Fibroblast of skin of scalp (primary cell): ENCODE data around the gene TLR10.

Source experiments
- DNase-seq: peaks from one replicate; pipeline ENCODE4 v3.0.0-alpha.2; 2013

TLR10 gene

DNA sequence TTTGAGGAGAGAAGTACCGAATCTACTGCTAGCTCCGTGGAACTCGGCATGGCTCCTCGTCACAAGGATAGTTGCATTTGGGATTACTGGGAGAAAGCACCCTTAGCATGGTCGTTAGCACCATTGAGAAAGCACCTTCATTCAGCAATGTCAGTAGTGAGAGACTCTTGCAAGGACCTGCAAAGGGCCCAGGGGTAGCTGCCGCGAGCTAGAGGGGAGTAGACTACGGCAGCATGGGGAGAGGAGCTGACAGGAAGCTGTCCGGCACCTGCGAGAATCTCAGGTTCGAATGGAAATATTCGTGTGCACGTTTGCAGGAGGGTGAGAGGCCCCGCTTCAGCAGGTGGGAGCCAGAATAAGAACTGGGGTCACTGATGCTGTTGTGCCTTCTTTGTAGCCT, 20.2 kb downstream of the TLR10 start:
- no peak for DNase-seq

DNA sequence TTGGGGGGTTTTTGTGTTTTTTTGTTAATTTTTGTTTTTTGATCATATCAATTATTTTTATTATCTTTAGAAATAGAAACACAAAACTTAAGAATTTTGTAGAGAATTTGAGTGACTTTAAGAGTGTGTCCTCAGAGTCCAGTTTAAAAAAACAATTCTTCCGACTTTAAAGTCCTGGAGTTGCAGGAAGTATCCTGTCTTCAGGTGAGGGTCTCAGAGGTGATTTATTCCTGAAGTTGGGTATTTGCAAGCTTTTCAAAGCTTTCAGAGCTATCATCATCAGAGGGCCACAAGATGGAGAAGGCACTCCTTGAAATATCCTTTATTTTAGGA, 23.0 kb downstream of the TLR10 start:
- DNase-seq: no peak

GRCh38 chr4:38759113-38759789, 23.5 kb downstream of the TLR10 start:
- DNase-seq: peak; percentile 72

GRCh38 chr4:38757945-38758600, 24.7 kb downstream of the TLR10 start:
- no peak for DNase-seq

DNA sequence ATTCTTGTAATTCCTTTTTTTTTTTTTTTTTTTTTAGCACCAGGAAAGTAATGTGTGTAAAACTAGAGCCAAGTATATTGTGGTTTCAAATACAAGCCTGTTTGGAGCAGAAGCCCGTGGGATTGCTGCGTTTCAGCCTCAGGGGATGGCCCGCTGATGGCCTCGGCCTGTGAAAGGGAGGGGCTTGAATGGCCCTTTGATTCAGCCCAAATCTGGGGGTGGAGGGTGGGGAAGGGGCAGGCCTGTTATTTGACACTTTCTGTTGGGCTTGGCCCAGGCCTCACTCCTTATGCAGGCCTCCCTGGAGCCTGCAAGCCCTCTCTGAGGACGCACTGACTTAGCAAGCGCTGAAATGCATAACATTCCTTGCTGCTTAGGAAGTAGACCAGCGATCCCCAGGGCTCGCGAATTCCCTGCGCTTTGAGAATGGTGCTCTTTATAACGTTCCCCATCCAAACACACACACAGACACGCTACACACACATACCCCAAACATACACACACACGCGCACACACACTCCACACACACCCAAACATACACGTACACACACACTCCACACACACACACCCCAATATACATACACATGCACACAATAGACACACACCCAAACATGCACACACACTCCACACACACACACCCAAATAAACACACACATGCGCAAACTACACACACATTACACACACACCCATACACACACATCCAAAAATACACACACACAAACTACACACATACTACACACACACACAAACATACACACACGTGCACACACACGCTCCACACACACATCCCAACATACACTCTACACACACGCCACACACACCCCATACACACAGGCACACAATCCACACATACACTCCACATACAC, 29.6 kb downstream of the TLR10 start:
- DNase-seq: peak; percentile 100

DNA sequence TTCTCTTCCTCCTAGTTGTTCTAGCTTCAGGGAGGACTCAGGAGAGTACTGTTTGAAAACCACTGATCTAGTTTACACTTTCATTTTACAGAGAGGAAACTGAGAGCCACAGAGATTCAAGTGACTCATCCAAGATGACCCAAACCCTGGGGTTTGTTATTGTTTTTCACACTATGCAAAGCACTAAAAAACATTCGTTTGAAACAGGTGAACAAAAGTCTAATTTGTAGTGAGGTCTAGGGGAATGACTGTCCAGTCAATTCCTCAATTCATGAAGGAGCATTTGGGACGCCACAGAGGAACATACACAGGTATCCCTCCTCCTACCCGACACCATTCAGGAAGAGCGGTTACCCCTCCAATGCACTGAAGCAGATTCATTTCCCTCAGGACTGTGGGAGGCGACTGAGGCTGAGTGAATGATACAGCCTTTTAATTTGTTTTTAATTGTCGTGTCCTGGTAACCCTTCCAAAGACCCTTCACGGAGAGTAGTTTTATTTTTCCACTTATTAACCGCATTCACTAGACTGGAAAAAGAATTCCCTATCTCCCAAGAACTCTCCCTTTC, 30.3 kb downstream of the TLR10 start:
- peak; percentile 55 for DNase-seq

- no peak for DNase-seq
Measured at GRCh38 chr4:38751341-38752010, 31.3 kb downstream of the TLR10 start.

DNA sequence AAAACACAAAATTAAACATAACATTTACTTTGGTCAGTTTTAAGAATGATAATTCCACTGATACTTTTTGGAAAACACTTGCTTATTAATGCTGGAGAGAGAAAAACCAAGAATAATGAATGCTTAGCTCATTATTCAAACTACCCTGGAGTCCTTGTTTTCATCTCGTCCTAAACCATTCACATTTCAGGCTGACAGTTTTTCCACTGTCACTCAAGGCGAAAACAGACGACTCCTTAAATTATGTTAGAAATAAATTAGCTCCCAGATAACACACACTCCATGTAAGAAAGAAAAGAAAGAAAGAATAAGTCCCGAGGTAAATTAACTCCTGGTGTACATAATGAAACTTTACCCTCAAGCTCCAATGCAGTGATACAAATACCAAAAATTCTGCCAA, 33.5 kb downstream of the TLR10 start:
- DNase-seq: no peak

GRCh38 chr4:38747629-38748028, 35.2 kb downstream of the TLR10 start:
- no peak for DNase-seq

DNA sequence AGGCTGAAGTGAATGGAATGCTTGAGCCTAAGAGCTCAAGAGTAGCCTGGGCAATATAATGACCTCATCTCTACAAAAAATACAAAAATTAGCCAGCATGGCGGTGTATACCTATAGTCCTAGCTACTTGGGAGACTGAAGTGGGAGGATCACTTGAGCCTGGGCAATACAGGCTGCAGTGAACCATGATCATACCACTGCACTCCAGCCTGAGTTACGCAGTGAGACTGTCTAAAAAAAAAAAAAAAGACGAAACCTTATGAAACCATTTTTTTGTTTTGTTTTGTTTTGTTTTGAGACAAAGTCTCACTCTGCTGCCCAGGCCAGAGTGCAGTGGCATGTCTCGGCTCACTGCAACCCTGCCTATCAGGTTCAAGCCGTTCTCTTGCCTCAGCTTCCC, 36.9 kb downstream of the TLR10 start:
- no peak for DNase-seq

DNA sequence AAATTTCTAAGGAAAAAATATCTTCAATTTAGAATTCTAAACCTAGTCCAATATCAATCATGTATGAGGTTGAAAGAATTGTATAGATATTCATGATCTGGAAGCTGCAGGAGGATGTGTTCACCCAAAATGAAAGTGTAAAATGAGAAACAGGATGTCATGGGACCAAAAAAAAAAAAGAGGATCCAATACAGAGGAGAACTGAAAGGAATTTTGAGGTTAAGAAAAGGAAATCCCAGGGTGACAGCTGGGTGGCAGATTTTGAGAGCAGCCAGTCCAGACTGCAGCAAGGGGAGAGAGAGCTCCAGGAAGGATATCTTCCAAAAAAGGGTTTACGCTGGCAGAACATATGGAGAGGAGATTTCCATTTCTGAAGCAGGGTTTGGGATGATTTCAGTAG, 38.9 kb downstream of the TLR10 start:
- DNase-seq: peak; percentile 55

DNA sequence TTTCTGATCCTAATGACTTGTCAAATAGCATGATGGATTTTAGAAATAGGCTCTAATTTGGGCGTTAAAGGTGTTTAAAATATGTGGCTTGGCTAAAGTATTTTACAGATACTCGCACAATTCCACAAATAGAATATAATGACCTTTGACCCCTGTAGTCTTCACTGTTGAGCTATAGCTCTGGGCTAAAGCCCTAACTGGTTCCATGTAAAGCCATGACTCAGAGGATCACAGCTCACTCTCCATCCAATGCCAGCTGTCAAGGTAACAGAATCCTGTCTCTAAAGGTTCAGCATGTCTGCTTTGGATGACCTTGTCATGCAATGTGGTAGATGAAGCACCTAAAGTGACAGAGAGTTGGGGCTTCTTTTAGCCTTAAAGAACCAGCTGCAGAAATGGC, 42.5 kb downstream of the TLR10 start:
- DNase-seq: no peak

DNA sequence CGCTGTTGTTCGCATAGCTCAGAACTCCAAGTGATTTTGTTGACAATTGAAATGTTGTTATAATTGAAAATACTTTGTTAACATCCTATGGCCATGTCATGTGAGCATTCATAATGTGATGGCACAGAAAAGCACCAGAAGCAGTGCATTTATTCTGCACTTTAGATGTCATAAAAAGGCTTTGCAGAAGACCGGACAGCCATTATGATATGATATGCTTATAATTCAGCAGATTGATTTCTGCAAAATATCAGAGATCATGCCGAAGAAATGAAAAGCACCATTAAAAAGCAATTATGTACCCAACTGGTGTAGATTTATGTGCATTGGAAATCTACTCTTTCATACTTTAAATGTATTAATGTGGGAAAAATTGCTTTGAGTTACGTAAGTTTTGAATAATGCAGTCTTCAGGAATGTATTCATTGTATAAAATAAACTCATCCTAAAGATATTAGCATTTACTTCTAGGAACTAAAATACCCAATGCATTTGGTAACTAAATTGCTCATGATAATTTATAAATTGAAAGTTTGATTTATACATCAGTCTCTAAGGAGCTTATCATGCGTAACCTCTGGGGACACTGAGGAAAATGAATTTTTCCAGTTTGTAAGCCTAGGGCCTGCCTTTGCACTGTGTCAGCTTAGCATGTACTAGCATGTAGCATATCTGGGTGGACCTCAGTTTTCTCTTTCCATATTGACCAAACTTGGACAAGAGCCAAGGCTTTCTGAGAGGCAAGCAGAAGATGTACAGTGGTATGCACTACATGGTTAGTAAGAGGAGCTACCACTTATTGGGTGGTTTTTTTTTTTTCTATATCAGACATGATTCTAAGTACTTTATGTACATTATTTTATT, 43.6 kb downstream of the TLR10 start:
- DNase-seq: peak; percentile 46

DNA sequence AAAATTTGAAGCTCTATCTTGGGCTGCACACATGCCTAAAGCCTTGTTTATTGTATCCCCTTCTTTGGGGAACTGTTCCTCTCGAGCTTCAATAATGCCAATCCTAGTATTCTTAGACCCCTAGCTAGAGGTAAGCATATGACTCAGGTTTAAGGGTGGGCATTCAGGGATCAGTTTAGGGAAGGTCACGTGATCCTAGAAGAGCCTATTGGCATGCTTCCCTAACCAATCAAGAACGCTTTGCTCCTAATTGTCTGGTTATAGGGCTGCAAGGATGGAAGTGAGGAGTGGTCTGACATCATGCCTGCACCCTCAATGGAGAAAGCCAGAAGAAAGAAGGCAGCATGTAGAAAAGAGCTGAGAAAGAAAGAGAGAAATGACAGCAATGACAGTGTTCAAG, 46.9 kb downstream of the TLR10 start:
- no peak for DNase-seq

- no peak for DNase-seq
Measured at GRCh38 chr4:38734911-38735310, 47.9 kb downstream of the TLR10 start.

DNA sequence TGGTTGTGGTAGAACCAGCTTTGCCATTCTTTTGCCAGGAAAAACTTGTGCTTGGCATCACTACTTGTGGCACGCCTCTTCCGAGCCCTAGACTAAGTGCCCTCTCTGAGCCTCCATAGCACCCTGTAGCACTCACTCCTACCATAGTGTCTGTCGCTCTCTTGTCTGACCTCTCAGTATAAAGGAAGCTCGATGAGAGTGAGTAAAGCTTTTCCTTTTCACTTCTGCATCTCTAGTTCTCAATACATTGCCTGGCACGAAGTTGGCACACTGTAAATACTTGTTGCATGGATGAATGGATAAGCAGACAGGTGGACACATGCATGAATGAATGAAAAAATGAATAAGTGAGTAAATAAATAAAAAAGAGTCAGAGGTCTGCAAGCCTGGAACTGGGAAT, 48.3 kb downstream of the TLR10 start:
- DNase-seq: no peak

DNA sequence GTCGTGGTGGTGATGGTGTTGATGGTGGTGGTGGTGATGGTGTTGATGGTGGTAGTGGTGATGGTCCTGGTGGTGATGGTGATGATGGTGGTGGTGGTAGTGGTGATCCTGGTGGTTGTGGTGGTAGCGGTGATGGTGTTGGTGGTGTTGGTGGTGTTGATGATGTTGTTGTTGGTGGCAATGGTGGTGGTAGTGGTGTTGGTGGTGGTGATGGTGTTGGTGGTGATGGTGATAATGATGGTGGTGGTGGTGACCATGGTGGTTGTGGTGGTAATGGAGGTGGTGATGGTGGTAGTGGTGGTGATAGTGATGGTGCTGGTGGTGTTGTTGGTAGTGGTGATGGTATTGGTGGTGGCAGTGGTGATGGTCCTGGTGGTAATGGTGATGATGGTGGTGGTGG, 49.1 kb downstream of the TLR10 start:
- DNase-seq: no peak

DNA sequence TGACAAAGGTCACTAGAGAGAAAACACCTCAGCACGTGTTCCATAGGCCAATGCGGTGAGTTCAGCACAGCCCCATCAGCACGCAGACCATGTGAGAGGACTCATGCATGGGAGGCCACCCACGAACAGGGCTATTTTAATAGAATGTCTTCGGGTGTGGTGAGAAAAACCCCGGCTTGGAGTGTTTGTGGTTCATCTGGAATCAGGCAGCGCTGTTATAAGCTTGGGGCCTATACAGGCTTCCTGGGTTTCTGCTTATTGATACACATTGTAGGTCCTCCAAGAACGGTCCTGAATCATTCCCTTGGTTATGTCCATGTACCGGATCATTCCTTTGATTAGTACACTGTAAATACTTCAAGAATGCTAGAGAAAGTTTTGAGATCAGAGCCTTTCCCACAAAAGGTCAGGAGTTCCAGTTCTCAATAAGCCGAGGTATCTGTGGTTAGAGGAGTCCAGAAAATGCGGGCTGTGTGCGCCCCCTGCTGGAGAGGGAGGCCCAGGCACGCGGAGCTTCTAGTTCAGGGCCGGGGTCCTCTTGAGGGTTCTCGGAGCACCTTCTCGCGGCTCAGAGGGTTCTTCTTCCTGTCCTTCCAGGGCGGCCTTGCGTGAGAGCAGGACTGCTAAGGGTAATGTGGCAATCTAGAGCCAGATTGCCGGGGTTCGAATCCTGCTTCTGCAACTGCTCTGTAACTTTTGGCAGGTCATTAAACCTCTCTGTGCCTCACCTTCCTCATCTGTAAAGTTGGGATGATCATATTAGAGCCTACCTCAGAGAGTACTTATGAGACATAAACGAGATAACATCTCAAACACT, 51.8 kb downstream of the TLR10 start:
- DNase-seq: peak; percentile 96

GRCh38 chr4:38730493-38730829, 52.3 kb downstream of the TLR10 start:
- no peak for DNase-seq

- no peak for DNase-seq
Measured at GRCh38 chr4:38728631-38729141, 54.1 kb downstream of the TLR10 start.

DNA sequence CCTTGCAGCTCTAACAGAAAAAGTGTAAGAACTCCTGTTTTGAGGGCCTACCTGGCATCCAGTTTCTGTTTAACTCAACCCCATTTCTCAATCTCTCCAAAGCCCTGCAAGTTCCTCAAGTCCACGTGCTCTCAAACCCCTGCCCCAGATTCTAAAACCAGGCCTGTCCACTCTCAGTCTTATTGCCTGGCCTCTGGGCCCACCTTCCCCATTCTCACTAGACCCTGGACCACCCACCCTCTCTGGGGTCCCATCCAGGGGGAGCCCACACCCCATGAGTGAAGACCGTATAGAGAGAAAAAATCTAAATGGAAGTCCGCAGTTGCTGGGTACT, 58.3 kb downstream of the TLR10 start:
- no peak for DNase-seq
